ENCODE measurements around the gene RBM48. TPM values are rescaled to one million over a fixed set of nuclear protein-coding genes. Genes with fewer than 3 reads are reported as not detected.

The RBM48 gene
- total and polyA plus RNA-seq, 2 donors from 2014 or later: 7.4 to 14.4 TPM

DNA sequence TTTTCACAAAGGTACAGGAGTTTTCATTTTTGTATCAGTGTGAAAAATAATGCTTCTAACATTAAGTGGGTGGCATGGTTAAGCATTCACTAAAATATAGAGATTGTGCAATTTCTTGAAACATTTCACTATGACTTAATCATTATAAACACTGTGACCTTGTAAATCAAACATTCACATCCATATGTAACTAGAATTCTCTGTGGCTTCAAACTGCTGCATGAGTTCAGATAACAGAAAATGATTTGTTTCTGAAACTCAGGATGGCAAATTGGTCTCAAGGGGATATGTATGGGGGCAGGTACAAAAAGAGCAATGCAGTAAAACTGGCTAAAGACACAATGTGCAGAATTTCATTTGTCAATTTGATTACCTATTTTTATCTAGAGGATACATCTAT lies 57.8 kb downstream of the RBM48 start:
- TF ChIP-seq CTCF (IDR thresholded peaks at IDR 0.05; ENCODE audit: borderline replicate concordance, extremely low read depth, insufficient read depth): no peak
- Histone ChIP-seq H3K9me3 (ENCODE audit: control insufficient read depth in 2 of 3, insufficient read depth in 1 of 3, low read length in 3 of 3) (no peaks in the 10 kb centered on the region), H3K4me3 (ENCODE audit: low read length in 3 of 3) (no peak overlapping the region), H3K9ac (ENCODE audit: low read length in 3 of 3) (no peak overlapping the region), H3K36me3 (ENCODE audit: control insufficient read depth in 2 of 3, insufficient read depth in 3 of 3, low read length in 3 of 3) (no peaks in the 10 kb centered on the region), H3K27me3 (ENCODE audit: control insufficient read depth, insufficient read depth, low read length) (peaks cover under 1% of the 10 kb centered on the region), H3K4me1 (ENCODE audit: control insufficient read depth in 2 of 3, insufficient read depth in 2 of 3, low read depth in 1 of 3, low read length in 3 of 3) (peaks cover 0 to 13% (median 10%) of the 10 kb centered on the region in 3 donors), H3K27ac (ENCODE audit: low read depth in 2 of 2, low read length in 2 of 2) (no peak overlapping the region)
- no peak for FAIRE-seq
- intact Hi-C loops (cut with DNase I): no loop called here
- DNase-seq: no peak

GRCh38 chr7:92586841-92587240 lies 58.2 kb downstream of the RBM48 start:
- no peak overlapping the region for H3K4me3 ChIP-seq (ENCODE audit: low read length in 3 of 3)
- no peak overlapping the region for H3K9ac ChIP-seq (ENCODE audit: low read length in 3 of 3)
- no peak for FAIRE-seq
- H3K9me3 ChIP-seq (ENCODE audit: control insufficient read depth in 2 of 3, insufficient read depth in 1 of 3, low read length in 3 of 3): no peaks in the 10 kb centered on the region
- no peak overlapping the region for H3K27ac ChIP-seq (ENCODE audit: low read depth in 2 of 2, low read length in 2 of 2)
- H3K4me1 ChIP-seq (ENCODE audit: control insufficient read depth in 2 of 3, insufficient read depth in 2 of 3, low read depth in 1 of 3, low read length in 3 of 3): peaks cover 0 to 13% (median 10%) of the 10 kb centered on the region in 3 donors
- DNase-seq: no peak
- H3K36me3 ChIP-seq (ENCODE audit: control insufficient read depth in 2 of 3, insufficient read depth in 3 of 3, low read length in 3 of 3): no peaks in the 10 kb centered on the region
- H3K27me3 ChIP-seq (ENCODE audit: control insufficient read depth, insufficient read depth, low read length): peaks cover 2% of the 10 kb centered on the region
- TF ChIP-seq CTCF (IDR thresholded peaks at IDR 0.05; ENCODE audit: borderline replicate concordance, extremely low read depth, insufficient read depth): no peak
- intact Hi-C loops (cut with DNase I): no loop called here

Other genes starting within 250 kb of the RBM48 start
- gene GATAD1, start 81.3 kb upstream of the RBM48 start, total RNA-seq: 35.8 TPM
- gene GATAD1, start 81.3 kb upstream of the RBM48 start, polyA plus RNA-seq (ENCODE audit: insufficient read depth, low read depth, low replicate concordance): 17.5 TPM
- not detected for gene ERVW-1, start 50.8 kb upstream of the RBM48 start, total RNA-seq
- not detected for gene ERVW-1, start 50.8 kb upstream of the RBM48 start, polyA plus RNA-seq (ENCODE audit: insufficient read depth, low read depth, low replicate concordance)
- 19.6 TPM for gene PEX1, start 275 bp upstream of the RBM48 start, total RNA-seq
- gene PEX1, start 275 bp upstream of the RBM48 start, polyA plus RNA-seq (ENCODE audit: insufficient read depth, low read depth, low replicate concordance): 16.9 TPM
- gene FAM133B, start 61.6 kb downstream of the RBM48 start, total RNA-seq: 23.5 TPM
- 13.3 TPM for gene FAM133B, start 61.6 kb downstream of the RBM48 start, polyA plus RNA-seq (ENCODE audit: insufficient read depth, low read depth, low replicate concordance)

Data from kidney (tissue), 14 donors.